RPMI7951 (cell line): ENCODE data around the gene TICAM2. TPM values are rescaled to one million over a fixed set of nuclear protein-coding genes. Genes with fewer than 3 reads are reported as not detected.

Experiments used
- DNase-seq: peaks from one replicate; pipeline ENCODE4 v3.0.0-alpha.2; 2012; ENCODE audit warnings: low read depth
- total RNA-seq: library from RNA; depleted of rRNA; stranded (reverse); fragments of >200 nt; shearing (Covaris generic); gene quantifications from 2 replicates; pipeline ENCODE4 v1.2.3, GENCODE V29; 2014; rRNA removed

Gene TICAM2
- total RNA-seq, 1 experiment from 2014 or later = 11.7 TPM

DNA sequence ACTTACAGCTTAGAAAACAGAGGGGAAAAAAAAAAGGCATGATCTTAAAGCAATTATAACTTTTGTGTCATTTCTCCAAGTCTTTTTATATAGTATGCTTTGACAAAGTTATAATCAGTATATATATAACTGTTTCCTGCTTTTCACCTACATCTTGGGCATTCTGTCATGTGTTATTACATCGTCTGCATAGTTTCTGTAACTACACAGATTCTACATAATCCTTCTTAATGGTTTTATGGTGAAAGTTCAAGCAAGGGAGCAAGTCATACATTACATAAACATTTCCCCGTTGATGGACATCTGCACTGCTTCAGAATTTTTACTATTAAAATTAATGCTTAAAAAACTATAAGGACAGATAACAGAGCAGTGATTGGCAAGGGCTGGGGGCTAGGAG, 69.8 kb downstream of the TICAM2 start:
- DNase-seq = no peak

DNA sequence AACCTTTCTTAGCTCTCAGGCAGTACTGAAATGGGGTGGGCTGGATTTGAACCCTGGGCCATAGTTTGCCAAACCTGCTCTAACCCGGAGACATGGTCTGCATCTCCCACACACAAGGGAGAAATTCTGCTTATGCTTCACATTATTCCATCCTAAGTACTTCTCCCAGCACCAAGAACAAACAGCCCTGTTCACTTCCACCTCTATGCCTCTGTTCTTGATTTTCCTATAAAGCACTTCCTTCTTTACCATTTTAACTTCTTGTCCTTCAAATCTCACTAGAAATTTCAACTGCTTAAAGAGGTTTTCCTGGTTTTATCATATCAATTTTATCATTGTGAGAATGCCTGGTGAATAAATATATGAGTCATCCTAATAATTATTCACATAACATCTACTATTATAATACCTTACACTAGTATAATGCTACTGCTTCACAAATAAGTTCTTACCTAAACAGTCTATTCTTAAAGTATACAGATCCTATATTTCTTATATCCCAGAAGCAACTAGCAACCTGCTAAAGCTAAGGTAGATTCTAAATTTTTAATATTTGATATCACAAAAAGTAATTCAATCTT, 70.4 kb downstream of the TICAM2 start:
- DNase-seq = no peak

DNA sequence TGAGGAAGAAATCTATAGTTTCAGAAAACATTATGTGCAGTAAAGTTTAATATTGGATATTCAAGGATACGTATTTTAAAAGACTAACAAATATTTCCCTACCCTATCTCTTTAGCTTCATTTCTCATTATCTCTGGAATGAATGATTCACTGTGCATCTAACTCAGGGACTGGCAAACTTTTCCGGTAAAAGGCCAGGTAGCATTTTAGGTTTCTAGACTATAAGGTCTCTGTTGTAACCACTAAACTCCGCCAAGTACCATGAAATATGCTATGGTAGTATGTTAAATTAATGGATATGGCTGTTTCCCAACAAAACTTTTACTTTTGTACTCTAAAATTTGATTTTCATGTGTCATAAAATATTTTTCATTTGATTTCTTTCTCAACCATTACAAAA, 70.9 kb downstream of the TICAM2 start:
- DNase-seq = no peak

DNA sequence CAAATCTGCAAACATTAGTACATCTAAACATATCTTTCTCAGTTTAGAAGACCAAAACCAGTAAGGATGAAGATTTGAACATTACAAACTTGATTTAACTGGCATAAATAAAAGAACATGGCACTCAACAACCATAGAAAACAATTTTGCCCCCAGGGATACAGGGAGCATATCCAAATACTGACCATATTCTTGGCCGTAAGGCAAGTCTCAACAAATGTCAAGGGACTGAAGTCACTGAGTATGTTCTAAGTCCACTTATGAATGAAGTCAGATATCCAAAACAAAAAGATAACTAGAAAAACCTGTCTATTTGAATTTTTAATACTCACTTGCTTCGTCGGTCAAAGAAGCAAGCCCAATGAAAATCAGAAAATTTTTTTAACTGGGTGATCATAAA, 71.9 kb downstream of the TICAM2 start:
- peak; percentile 11 for DNase-seq

Other genes with a start within 250 kb of the TICAM2 start
- gene FEM1C, start 57.7 kb downstream of the TICAM2 start, total RNA-seq = 11.4 and 14.3 TPM in 2 replicates
- gene TMED7, start 23.6 kb upstream of the TICAM2 start, total RNA-seq = 97.2 and 118 TPM in 2 replicates
- 1.9 and 2.6 TPM in 2 replicates for gene CDO1, start 214.2 kb upstream of the TICAM2 start, total RNA-seq
- 58.7 and 64.4 TPM in 2 replicates for gene ATG12, start 239.1 kb upstream of the TICAM2 start, total RNA-seq
- 132 and 135 TPM in 2 replicates for gene AP3S1, start 239.5 kb upstream of the TICAM2 start, total RNA-seq